ENCODE measurements around the gene NPFFR1.

DNA sequence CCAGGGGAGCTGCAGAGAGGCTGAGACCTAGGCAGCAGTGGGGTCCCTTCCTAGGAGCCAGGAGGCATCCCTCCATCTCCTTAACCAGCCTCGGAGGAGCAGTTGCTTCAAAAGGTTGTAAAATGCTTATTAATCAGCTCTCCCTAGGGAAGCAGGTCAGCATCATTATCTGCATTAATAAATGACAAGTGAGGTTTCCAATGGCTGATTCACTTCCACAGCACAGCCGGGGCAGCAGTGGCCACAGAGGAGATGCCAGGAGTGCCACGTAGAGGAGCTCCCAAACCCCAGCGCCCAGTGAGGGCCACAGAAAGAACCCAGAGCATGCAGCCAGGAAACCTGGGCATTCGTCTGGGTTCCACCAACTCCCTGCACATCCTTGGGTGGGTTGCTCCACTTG lies 8.2 kb upstream of the NPFFR1 start:
- TF ChIP-seq, protein P1, sequence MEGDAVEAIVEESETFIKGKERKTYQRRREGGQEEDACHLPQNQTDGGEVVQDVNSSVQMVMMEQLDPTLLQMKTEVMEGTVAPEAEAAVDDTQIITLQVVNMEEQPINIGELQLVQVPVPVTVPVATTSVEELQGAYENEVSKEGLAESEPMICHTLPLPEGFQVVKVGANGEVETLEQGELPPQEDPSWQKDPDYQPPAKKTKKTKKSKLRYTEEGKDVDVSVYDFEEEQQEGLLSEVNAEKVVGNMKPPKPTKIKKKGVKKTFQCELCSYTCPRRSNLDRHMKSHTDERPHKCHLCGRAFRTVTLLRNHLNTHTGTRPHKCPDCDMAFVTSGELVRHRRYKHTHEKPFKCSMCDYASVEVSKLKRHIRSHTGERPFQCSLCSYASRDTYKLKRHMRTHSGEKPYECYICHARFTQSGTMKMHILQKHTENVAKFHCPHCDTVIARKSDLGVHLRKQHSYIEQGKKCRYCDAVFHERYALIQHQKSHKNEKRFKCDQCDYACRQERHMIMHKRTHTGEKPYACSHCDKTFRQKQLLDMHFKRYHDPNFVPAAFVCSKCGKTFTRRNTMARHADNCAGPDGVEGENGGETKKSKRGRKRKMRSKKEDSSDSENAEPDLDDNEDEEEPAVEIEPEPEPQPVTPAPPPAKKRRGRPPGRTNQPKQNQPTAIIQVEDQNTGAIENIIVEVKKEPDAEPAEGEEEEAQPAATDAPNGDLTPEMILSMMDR (IDR thresholded peaks at IDR 0.05; ENCODE audit: low read depth, low read length) = no peak
- TF ChIP-seq, protein P2, sequence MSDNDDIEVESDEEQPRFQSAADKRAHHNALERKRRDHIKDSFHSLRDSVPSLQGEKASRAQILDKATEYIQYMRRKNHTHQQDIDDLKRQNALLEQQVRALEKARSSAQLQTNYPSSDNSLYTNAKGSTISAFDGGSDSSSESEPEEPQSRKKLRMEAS (IDR thresholded peaks at IDR 0.05; ENCODE audit: low read depth, low read length) = no peak
- no peak for TF ChIP-seq POLR2A (IDR thresholded peaks at IDR 0.05; ENCODE audit: extremely low read depth, insufficient read length)

Data from NB4 (cell line).